ENCODE data around the gene C20orf202. TPM values are rescaled to one million over a fixed set of nuclear protein-coding genes. Genes with fewer than 3 reads are reported as not detected.
A peak's percentile ranks its signal among the peaks of the same experiment; 100 is the strongest.

C20orf202 gene
- total RNA-seq, 3 donors from 2014 or later, result 0.33 to 0.48 TPM; not detected in 1

DNA sequence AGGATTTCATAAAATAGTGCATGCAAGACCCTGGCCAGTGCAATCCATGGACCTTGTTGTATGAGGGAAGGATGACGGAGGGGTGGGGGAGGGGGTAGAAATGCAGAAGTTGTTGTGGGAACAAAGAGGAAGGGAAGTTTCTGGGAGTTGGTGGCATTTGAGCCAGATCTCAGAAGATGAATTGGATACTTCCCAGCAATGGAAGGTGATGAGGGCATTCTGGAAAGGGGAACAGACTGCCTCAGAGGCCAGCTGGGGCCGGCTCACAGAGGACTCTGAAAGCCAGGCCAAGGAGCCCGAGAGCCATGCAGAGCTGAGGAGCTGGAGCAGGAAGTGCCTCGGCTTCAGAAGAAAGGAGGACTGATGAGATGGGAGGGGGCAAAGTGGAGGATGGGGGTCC lies 21.1 kb upstream of the C20orf202 start:
- TF ChIP-seq POLR2AphosphoS5 (IDR thresholded peaks at IDR 0.05) (no peak), POLR2A (IDR thresholded peaks at IDR 0.05) (no peak)
- TF ChIP-seq, protein P1, sequence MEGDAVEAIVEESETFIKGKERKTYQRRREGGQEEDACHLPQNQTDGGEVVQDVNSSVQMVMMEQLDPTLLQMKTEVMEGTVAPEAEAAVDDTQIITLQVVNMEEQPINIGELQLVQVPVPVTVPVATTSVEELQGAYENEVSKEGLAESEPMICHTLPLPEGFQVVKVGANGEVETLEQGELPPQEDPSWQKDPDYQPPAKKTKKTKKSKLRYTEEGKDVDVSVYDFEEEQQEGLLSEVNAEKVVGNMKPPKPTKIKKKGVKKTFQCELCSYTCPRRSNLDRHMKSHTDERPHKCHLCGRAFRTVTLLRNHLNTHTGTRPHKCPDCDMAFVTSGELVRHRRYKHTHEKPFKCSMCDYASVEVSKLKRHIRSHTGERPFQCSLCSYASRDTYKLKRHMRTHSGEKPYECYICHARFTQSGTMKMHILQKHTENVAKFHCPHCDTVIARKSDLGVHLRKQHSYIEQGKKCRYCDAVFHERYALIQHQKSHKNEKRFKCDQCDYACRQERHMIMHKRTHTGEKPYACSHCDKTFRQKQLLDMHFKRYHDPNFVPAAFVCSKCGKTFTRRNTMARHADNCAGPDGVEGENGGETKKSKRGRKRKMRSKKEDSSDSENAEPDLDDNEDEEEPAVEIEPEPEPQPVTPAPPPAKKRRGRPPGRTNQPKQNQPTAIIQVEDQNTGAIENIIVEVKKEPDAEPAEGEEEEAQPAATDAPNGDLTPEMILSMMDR (IDR thresholded peaks at IDR 0.05), result no peak
- Histone ChIP-seq H3K4me3 (no peak overlapping the region), H3K36me3 (no peaks in the 10 kb centered on the region), H3K9me3 (no peaks in the 10 kb centered on the region), H3K27ac (no peak overlapping the region), H3K4me1 (no peaks in the 10 kb centered on the region), H3K27me3 (peaks cover 4 to 28% of the 10 kb centered on the region in 2 donors)
- no peak for DNase-seq (ENCODE audit: low spot score in 2 of 2)
- intact Hi-C loops (cut with DNase I; ENCODE audit: low total_unique reads), result no loop called here

DNA sequence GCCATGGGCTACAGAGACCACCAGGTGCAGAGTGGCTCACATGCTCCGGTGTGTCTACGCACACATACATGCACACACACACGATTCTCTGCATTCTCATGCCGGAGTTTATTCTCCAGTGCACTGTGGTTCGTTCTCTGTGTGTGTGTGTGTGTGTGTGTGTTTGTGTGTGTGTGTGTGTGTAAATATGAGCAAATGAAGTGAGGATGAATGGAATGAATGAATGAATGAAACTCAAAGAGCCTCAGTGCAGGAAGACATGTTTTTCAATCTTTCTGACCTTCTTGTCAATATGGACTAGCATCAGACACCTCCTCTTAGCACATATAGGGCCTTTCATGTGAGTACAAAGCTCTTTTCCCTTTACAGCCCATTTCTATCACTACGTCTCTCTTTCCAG lies 20.1 kb upstream of the C20orf202 start:
- Histone ChIP-seq H3K9me3 (no peaks in the 10 kb centered on the region), H3K27ac (no peak overlapping the region), H3K36me3 (no peaks in the 10 kb centered on the region), H3K27me3 (peaks cover 4 to 28% of the 10 kb centered on the region in 2 donors), H3K4me3 (no peak overlapping the region), H3K4me1 (no peaks in the 10 kb centered on the region)
- intact Hi-C loops (cut with DNase I; ENCODE audit: low total_unique reads), result no loop called here
- TF ChIP-seq, protein P1 (IDR thresholded peaks at IDR 0.05), result no peak
- TF ChIP-seq POLR2A (IDR thresholded peaks at IDR 0.05) (no peak), POLR2AphosphoS5 (IDR thresholded peaks at IDR 0.05) (no peak)
- DNase-seq (ENCODE audit: low spot score in 2 of 2), result no peak

DNA sequence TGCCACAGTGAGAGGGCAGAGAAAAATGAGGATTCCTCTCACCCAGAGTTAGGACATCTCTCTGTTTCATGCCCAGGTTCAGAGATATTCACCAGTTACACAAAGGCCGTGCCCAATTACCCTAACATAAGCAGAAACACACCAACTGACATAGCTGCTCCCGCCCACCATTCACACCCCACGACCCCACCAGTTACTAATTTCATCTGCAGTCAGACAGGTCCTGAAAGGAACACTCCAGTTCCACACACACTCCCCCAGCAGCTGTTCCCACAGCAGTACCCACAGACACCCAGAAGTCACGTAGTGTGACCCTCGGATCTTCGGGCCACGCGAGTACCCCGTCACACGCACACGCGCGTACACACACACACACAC lies 19.0 kb upstream of the C20orf202 start:
- Histone ChIP-seq H3K9me3 (no peaks in the 10 kb centered on the region), H3K4me3 (peak overlapping the region; percentile 45 to 77 (median 58)), H3K36me3 (no peaks in the 10 kb centered on the region), H3K4me1 (no peaks in the 10 kb centered on the region), H3K27ac (no peak overlapping the region), H3K27me3 (peaks cover 4 to 28% of the 10 kb centered on the region in 2 donors)
- intact Hi-C loops (cut with DNase I; ENCODE audit: low total_unique reads), result no loop called here
- TF ChIP-seq, protein P1 (IDR thresholded peaks at IDR 0.05), result no peak
- TF ChIP-seq POLR2AphosphoS5 (IDR thresholded peaks at IDR 0.05) (no peak), POLR2A (IDR thresholded peaks at IDR 0.05) (no peak)
- no peak for DNase-seq (ENCODE audit: low spot score in 2 of 2)

DNA sequence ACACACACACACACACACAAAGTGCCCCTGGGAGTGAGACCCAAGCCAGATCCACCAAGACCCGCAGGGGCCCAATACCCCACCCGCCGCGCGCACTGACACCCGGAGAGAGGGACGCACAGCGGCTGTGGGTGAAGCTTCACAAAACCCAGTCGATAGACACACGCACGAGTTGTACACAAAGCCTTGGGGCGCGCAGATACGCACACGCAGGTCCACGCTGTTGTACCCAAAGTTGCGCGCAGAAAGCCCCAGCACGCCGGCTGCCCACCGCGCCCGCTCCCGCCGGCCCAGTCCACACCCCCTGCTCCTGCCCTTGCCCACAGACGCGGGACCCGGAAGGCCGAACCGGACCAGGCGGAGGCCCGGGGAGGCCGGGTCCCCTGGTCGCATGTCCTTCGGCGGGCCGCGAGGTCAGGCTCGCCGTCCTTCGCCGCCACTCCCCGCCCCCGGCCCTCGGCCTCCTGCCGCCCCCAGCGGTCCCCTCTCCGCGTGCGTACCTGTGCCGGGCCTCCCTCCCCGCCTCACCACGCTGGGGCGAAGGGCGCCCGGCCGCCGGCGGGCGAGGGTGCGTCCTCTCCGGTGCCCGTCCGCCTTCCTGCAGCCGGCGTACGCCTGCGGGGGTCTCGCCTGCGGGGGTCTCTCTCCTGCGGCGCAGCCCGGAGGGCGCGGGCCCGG lies 18.5 kb upstream of the C20orf202 start, which contains the start of gene TMEM74B:
TSS of gene TMEM74B (minus strand) at position 344 of the 678 bp plus-strand sequence. CDS start 1,180 bp downstream, outside the sequence.
- Histone ChIP-seq H3K4me1 (no peaks in the 10 kb centered on the region), H3K4me3 (peak within 1 kb of the TSS; percentile 45 to 77 (median 58)), H3K9me3 (no peaks in the 10 kb centered on the region), H3K27ac (no peak within 1 kb of the TSS), H3K27me3 (peaks cover 4 to 28% of the 10 kb centered on the region in 2 donors), H3K36me3 (no peaks in the 10 kb centered on the region)
- TF ChIP-seq POLR2AphosphoS5 (IDR thresholded peaks at IDR 0.05) (no peak), POLR2A (IDR thresholded peaks at IDR 0.05) (no peak)
- TF ChIP-seq, protein P1 (IDR thresholded peaks at IDR 0.05), result no peak
- intact Hi-C loops (cut with DNase I; ENCODE audit: low total_unique reads), result no loop called here
- DNase-seq (ENCODE audit: low spot score in 2 of 2), result no peak

DNA sequence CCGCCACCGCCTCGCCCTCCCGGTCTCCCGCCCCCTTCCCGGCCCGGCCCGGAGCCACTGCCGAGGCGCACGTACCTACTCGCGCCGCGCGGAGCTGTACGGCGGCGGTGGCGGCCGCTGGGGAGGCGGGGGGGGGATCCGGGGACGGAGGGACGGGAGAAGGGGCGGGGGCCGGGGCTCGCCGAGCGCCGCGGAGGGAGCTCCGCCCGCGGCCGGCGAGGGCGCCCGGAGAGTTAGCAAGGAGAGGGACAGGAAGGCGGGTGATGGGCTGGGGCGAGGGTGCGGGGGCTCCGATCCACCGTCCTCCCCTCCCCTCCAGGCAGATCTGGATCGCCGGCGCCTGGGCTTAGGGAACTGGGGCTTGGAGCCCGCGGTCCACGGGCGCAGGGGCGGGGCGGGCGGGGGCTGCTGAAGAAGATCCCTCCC lies 17.9 kb upstream of the C20orf202 start:
- DNase-seq (ENCODE audit: low spot score in 2 of 2), result no peak
- TF ChIP-seq POLR2A (IDR thresholded peaks at IDR 0.05), result no peak
- TF ChIP-seq, protein P1 (IDR thresholded peaks at IDR 0.05), result no peak
- TF ChIP-seq POLR2AphosphoS5 (IDR thresholded peaks at IDR 0.05), result no peak
- Histone ChIP-seq H3K4me1 (no peaks in the 10 kb centered on the region), H3K9me3 (no peaks in the 10 kb centered on the region), H3K36me3 (no peaks in the 10 kb centered on the region), H3K27ac (no peak overlapping the region), H3K4me3 (peak overlapping the region; percentile 45 to 77 (median 58)), H3K27me3 (peaks cover 4 to 28% of the 10 kb centered on the region in 2 donors)
- intact Hi-C loops (cut with DNase I; ENCODE audit: low total_unique reads), result no loop called here
